SKM-1 (cell line): ENCODE results near the gene PAX3.

ENCODE experiments used
- DNase-seq: peaks from one replicate; lab custom pipeline; 2025; ENCODE audit not compliant: unreplicated experiment; lab: John Stamatoyannopoulos, UW

PAX3 gene

GRCh38 chr2:222297600-222297935, 1.2 kb downstream of the PAX3 start:
- no peak for DNase-seq

- no peak for DNase-seq
Observed at GRCh38 chr2:222296911-222297599, 1.7 kb downstream of the PAX3 start.

GRCh38 chr2:222296311-222296741, 2.5 kb downstream of the PAX3 start:
- DNase-seq, result no peak

GRCh38 chr2:222295368-222296062, 3.3 kb downstream of the PAX3 start:
- DNase-seq, result no peak

- DNase-seq, result no peak
Observed at GRCh38 chr2:222294996-222295367, 3.8 kb downstream of the PAX3 start.

GRCh38 chr2:222293660-222294630, 4.9 kb downstream of the PAX3 start:
- no peak for DNase-seq

GRCh38 chr2:222292149-222293134, 6.4 kb downstream of the PAX3 start:
- no peak for DNase-seq

GRCh38 chr2:222291485-222291841, 7.3 kb downstream of the PAX3 start:
- no peak for DNase-seq

- DNase-seq, result no peak
Observed at GRCh38 chr2:222290736-222291484, 7.9 kb downstream of the PAX3 start.

GRCh38 chr2:222290401-222290735, 8.4 kb downstream of the PAX3 start:
- DNase-seq, result no peak

- DNase-seq, result no peak
Observed at GRCh38 chr2:222289278-222290160, 9.3 kb downstream of the PAX3 start.

GRCh38 chr2:222288590-222289277, 10.1 kb downstream of the PAX3 start:
- DNase-seq, result no peak

- DNase-seq, result no peak
Observed at GRCh38 chr2:222287862-222288479, 10.8 kb downstream of the PAX3 start.

GRCh38 chr2:222284466-222284865, 14.3 kb downstream of the PAX3 start:
- no peak for DNase-seq

GRCh38 chr2:222283634-222284033, 15.2 kb downstream of the PAX3 start:
- DNase-seq, result no peak

- DNase-seq, result no peak
Observed at GRCh38 chr2:222281506-222281905, 17.3 kb downstream of the PAX3 start.

GRCh38 chr2:222280795-222281194, 18.0 kb downstream of the PAX3 start:
- no peak for DNase-seq

- DNase-seq, result no peak
Observed at GRCh38 chr2:222272446-222273015, 26.3 kb downstream of the PAX3 start.
